ENCODE results near the gene PDE6D.

PDE6D gene

GRCh38 chr2:231780909-231781797, at the start of gene PDE6D:
Gene PDE6D (minus strand): TSS chr2:231781282. CDS start chr2:231781114, 168 bp downstream.
- peak; percentile 75 for DNase-seq

GRCh38 chr2:231821908-231822307, 40.8 kb upstream of the PDE6D start:
- no peak for DNase-seq

- DNase-seq: no peak
Measured at GRCh38 chr2:231820786-231821303, 39.8 kb upstream of the PDE6D start.

GRCh38 chr2:231819447-231820042, 38.5 kb upstream of the PDE6D start:
- DNase-seq: no peak

- no peak for DNase-seq
Measured at GRCh38 chr2:231816327-231817026, 35.4 kb upstream of the PDE6D start.

- DNase-seq: no peak
Measured at GRCh38 chr2:231810905-231811304, 29.8 kb upstream of the PDE6D start.

- DNase-seq: no peak
Measured at GRCh38 chr2:231807020-231807419, 25.9 kb upstream of the PDE6D start.

- DNase-seq: no peak
Measured at GRCh38 chr2:231803501-231804138, 22.5 kb upstream of the PDE6D start.

GRCh38 chr2:231800493-231801091, 19.5 kb upstream of the PDE6D start:
- DNase-seq: no peak

GRCh38 chr2:231795525-231796327, 14.6 kb upstream of the PDE6D start:
- DNase-seq: peak; percentile 52

- no peak for DNase-seq
Measured at GRCh38 chr2:231794383-231794782, 13.3 kb upstream of the PDE6D start.

- no peak for DNase-seq
Measured at GRCh38 chr2:231791107-231791506, 10.0 kb upstream of the PDE6D start.

- no peak for DNase-seq
Measured at GRCh38 chr2:231786917-231787292, 5.8 kb upstream of the PDE6D start.

GRCh38 chr2:231786177-231786916, 5.3 kb upstream of the PDE6D start, which contains the start of gene COPS7B:
Gene COPS7B (plus strand): TSS chr2:231786445. CDS start chr2:231788571, 2,126 bp downstream.
- peak; percentile 24 for DNase-seq

- DNase-seq: no peak
Measured at GRCh38 chr2:231785822-231786176, 4.7 kb upstream of the PDE6D start.

- no peak for DNase-seq
Measured at GRCh38 chr2:231785413-231785812, 4.3 kb upstream of the PDE6D start.

- no peak for DNase-seq
Measured at GRCh38 chr2:231781798-231782726, 980 bp upstream of the PDE6D start.

GRCh38 chr2:231780123-231780908, 766 bp downstream of the PDE6D start:
- no peak for DNase-seq

All from NCI-H2081 treated with DMSO at 0.1 percent for 48 hours (cell line).